ENCODE results near the gene SLC26A4. TPM values are rescaled to one million over a fixed set of nuclear protein-coding genes. Genes with fewer than 3 reads are reported as not detected.

Gene SLC26A4
- total and polyA plus RNA-seq, 9 of the 15 experiments (the other 6 are each of a cell fraction or from before 2014, with no cell fraction given): 0.09 to 1.2 (median 0.33) TPM

DNA sequence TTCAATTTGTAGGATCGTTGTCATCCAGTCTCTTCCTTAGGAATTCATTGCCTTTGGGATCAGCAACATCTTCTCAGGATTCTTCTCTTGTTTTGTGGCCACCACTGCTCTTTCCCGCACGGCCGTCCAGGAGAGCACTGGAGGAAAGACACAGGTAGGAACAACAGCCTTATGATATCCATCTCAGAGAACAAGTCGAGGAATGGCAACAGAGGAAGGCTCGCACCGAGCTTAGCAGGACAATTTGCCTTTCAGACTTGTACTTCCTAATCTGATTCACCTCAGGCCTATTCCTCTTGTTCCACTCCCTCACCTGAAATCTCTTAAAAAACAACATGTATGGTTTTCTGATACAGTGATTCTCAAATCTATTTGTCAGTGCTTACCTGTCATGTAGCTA is 29.5 kb downstream of the SLC26A4 start:
- no peaks in the 10 kb centered on the region for H3K36me3 ChIP-seq (ENCODE audit: control insufficient read depth, insufficient read depth, low read length)
- H3K9me1 ChIP-seq (ENCODE audit: control insufficient read depth, insufficient read depth, low read length): no peaks in the 10 kb centered on the region
- FAIRE-seq (no peak), ATAC-seq (no peak), DNase-seq (ENCODE audit: extremely low read depth in 1 of 4, low spot score in 3 of 4) (no peak)
- no peak overlapping the region for H3K4me2 ChIP-seq (ENCODE audit: insufficient read depth, low read length)
- H3K9me3 ChIP-seq (replicated peaks; ENCODE audit: control insufficient read depth, insufficient read depth, low read depth, low read length): no peaks in the 10 kb centered on the region
- H3K27me3 ChIP-seq (ENCODE audit: control insufficient read depth in 2 of 2, insufficient read depth in 2 of 2, low read length in 2 of 2): peaks cover 18 to 30% of the 10 kb centered on the region in 2 experiments
- in situ Hi-C loops (cut with MboI) (no loop called here), intact Hi-C loops (cut with micrococcal nuclease) (no loop called here)
- ChIA-PET CTCF (ENCODE audit: low intra/inter-chr PET ratio) (no interaction called here), POLR2A (interaction anchor here (0.7 to 1.6 kb wide), 4 partner anchors 8 to 23 kb away, joined by 3 to 5 read pairs (median 3); no protein-coding TSS in a partner anchor)
- WGBS (ENCODE audit: insufficient coverage, low coverage, missing lambda C conversion rate): 27% methylated on average over 7 of the region's 7 CpGs
- H3K4me3 ChIP-seq: no peak overlapping the region
- H3K9ac ChIP-seq (ENCODE audit: insufficient read depth in 1 of 2, low read depth in 2 of 2, low read length in 2 of 2): no peak overlapping the region
- H3K4me1 ChIP-seq (replicated peaks in 1 of 2; ENCODE audit: control insufficient read depth in 2 of 2, insufficient read depth in 2 of 2, low read length in 2 of 2): no peaks in the 10 kb centered on the region; a peak in 2 of 5 replicates
- H4K20me1 ChIP-seq (replicated peaks; ENCODE audit: control insufficient read depth, insufficient read depth, low read length): no peaks in the 10 kb centered on the region
- BruUV-seq (replicated peaks): no TSS peak
- H3K27ac ChIP-seq (ENCODE audit: extremely low read depth, low read depth, low read length): no peak overlapping the region
- no peaks in the 10 kb centered on the region for H3K79me2 ChIP-seq (ENCODE audit: control insufficient read depth, insufficient read depth, low read length)
- no peak overlapping the region for H2AFZ ChIP-seq (ENCODE audit: low read depth, low read length)
- TF ChIP-seq KDM5B (IDR thresholded peaks at IDR 0.05; ENCODE audit: insufficient replicate concordance, low read depth, low read length) (no peak), ZNF316 (IDR thresholded peaks at IDR 0.05) (no peak), SNRNP70 (optimal IDR thresholded peaks at IDR 0.05; ENCODE audit: low read depth, low read length) (no peak), ERF (CRISPR knock-in tag; IDR thresholded peaks at IDR 0.05) (no peak), RERE (CRISPR knock-in tag; IDR thresholded peaks at IDR 0.05; ENCODE audit: borderline replicate concordance) (no peak), E2F4 (CRISPR knock-in tag; IDR thresholded peaks at IDR 0.05; ENCODE audit: low read depth) (no peak), FOXA3 (CRISPR knock-in tag; conservative IDR thresholded peaks at IDR 0.05 in 1 of 2, IDR thresholded peaks at IDR 0.05 in 1 of 2) (no peak), RFX7 (CRISPR knock-in tag; IDR thresholded peaks at IDR 0.05) (no peak), ARID2 (IDR thresholded peaks at IDR 0.05) (no peak), BCL6 (CRISPR knock-in tag; IDR thresholded peaks at IDR 0.05) (no peak)
- TF ChIP-seq, protein P1, sequence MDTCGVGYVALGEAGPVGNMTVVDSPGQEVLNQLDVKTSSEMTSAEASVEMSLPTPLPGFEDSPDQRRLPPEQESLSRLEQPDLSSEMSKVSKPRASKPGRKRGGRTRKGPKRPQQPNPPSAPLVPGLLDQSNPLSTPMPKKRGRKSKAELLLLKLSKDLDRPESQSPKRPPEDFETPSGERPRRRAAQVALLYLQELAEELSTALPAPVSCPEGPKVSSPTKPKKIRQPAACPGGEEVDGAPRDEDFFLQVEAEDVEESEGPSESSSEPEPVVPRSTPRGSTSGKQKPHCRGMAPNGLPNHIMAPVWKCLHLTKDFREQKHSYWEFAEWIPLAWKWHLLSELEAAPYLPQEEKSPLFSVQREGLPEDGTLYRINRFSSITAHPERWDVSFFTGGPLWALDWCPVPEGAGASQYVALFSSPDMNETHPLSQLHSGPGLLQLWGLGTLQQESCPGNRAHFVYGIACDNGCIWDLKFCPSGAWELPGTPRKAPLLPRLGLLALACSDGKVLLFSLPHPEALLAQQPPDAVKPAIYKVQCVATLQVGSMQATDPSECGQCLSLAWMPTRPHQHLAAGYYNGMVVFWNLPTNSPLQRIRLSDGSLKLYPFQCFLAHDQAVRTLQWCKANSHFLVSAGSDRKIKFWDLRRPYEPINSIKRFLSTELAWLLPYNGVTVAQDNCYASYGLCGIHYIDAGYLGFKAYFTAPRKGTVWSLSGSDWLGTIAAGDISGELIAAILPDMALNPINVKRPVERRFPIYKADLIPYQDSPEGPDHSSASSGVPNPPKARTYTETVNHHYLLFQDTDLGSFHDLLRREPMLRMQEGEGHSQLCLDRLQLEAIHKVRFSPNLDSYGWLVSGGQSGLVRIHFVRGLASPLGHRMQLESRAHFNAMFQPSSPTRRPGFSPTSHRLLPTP (IDR thresholded peaks at IDR 0.05; ENCODE audit: borderline replicate concordance, extremely low read depth, insufficient read length): no peak
